Effector memory CD4-positive, alpha-beta T cell (primary cell): ENCODE results near the gene NFKBIL1.
"Not testable (repeated sequence)": the region's sequence is repeated elsewhere in the genome, so short reads cannot be mapped to it uniquely, and the experiment has no call there.

ENCODE experiments used
- DNase-seq, 3 donors: peaks; one replicate each; pipeline ENCODE4 v3.0.0-alpha.2; 2020
- H3K27ac ChIP-seq: 2 replicates; pipeline ENCODE4 v1.7.0; 2013; ENCODE audit warnings: mild to moderate bottlenecking, low read length, moderate library complexity; ENCODE audit not compliant: insufficient read depth, poor library complexity, severe bottlenecking
- H3K27me3 ChIP-seq: replicated peaks from 2 replicates; pipeline ENCODE4 v1.7.0; 2013; ENCODE audit warnings: mild to moderate bottlenecking, low read length; ENCODE audit not compliant: insufficient read depth, control insufficient read depth, poor library complexity, severe bottlenecking
- H3K36me3 ChIP-seq: 2 replicates; pipeline ENCODE4 v1.7.0; 2013; ENCODE audit warnings: mild to moderate bottlenecking, low read length, moderate library complexity; ENCODE audit not compliant: control insufficient read depth, insufficient read depth
- H3K4me1 ChIP-seq: 2 replicates; pipeline ENCODE4 v1.7.0; 2013; ENCODE audit warnings: low read length, mild to moderate bottlenecking; ENCODE audit not compliant: control insufficient read depth, insufficient read depth, poor library complexity, severe bottlenecking
- H3K4me3 ChIP-seq: 2 replicates; pipeline ENCODE4 v1.7.0; 2013; ENCODE audit warnings: low read length, low read depth, mild to moderate bottlenecking; ENCODE audit not compliant: insufficient read depth, poor library complexity, severe bottlenecking
- H3K9me3 ChIP-seq: 2 replicates; pipeline ENCODE4 v1.7.0; 2013; ENCODE audit warnings: mild to moderate bottlenecking, low read length, moderate library complexity; ENCODE audit not compliant: control insufficient read depth

Gene NFKBIL1

GRCh38 chr6:31588871-31589650 is 41.7 kb downstream of the NFKBIL1 start:
- DNase-seq = no peak
- H3K27ac ChIP-seq = peak overlapping the region; percentile 95
- peaks cover 67% of the 10 kb centered on the region for H3K4me1 ChIP-seq

GRCh38 chr6:31590691-31591090 is 43.3 kb downstream of the NFKBIL1 start:
- not testable (repeated sequence) for H3K4me3 ChIP-seq, H3K27me3 ChIP-seq, H3K9me3 ChIP-seq, H3K27ac ChIP-seq, DNase-seq, H3K36me3 ChIP-seq
- H3K4me1 ChIP-seq = peaks cover 57% of the 10 kb centered on the region

More at GRCh38 chr6:31588871-31589650, 41.7 kb downstream of the NFKBIL1 start:
- Histone ChIP-seq H3K27me3 (no peaks in the 10 kb centered on the region), H3K9me3 (no peaks in the 10 kb centered on the region), H3K4me3 (no peak overlapping the region), H3K36me3 (no peaks in the 10 kb centered on the region)

GRCh38 chr6:31592396-31592771 is 45.0 kb downstream of the NFKBIL1 start:
- Histone ChIP-seq H3K27ac (peak overlapping the region; percentile 47), H3K4me1 (peaks cover 55% of the 10 kb centered on the region), H3K4me3 (peak overlapping the region; percentile 12), H3K36me3 (no peaks in the 10 kb centered on the region), H3K27me3 (no peaks in the 10 kb centered on the region), H3K9me3 (no peaks in the 10 kb centered on the region)
- no peak for DNase-seq

- H3K27ac ChIP-seq = peak overlapping the region; percentile 27
- no peaks in the 10 kb centered on the region for H3K27me3 ChIP-seq
- H3K9me3 ChIP-seq = no peaks in the 10 kb centered on the region
- H3K4me1 ChIP-seq = peaks cover 43% of the 10 kb centered on the region
- no peaks in the 10 kb centered on the region for H3K36me3 ChIP-seq
- peak in 1 of 3 donors; percentile 16 for DNase-seq
- no peak overlapping the region for H3K4me3 ChIP-seq
Observed at GRCh38 chr6:31597006-31597405, 49.6 kb downstream of the NFKBIL1 start.

GRCh38 chr6:31607317-31607716 is 59.9 kb downstream of the NFKBIL1 start:
- H3K9me3 ChIP-seq = no peaks in the 10 kb centered on the region
- DNase-seq = no peak
- H3K36me3 ChIP-seq = no peaks in the 10 kb centered on the region
- H3K4me1 ChIP-seq = no peaks in the 10 kb centered on the region
- H3K4me3 ChIP-seq = no peak overlapping the region
- no peak overlapping the region for H3K27ac ChIP-seq
- no peaks in the 10 kb centered on the region for H3K27me3 ChIP-seq
